Endodermal cell (in vitro differentiated cells): ENCODE data around the gene ZBTB39. TPM values are rescaled to one million over a fixed set of nuclear protein-coding genes. Genes with fewer than 3 reads are reported as not detected.

Source experiments
- DNase-seq: peaks from one replicate; pipeline ENCODE4 v3.0.0-alpha.2; 2017
- H3K27ac ChIP-seq: 2 replicates; pipeline ENCODE4 v1.5.1; 2013; ENCODE audit warnings: mild to moderate bottlenecking, low read depth, low read length, moderate library complexity
- H3K27me3 ChIP-seq: 2 replicates; pipeline ENCODE4 v1.6.1; 2013; ENCODE audit warnings: mild to moderate bottlenecking, low read length, moderate library complexity; ENCODE audit not compliant: insufficient read depth, control insufficient read depth, poor library complexity, severe bottlenecking
- H3K36me3 ChIP-seq: 2 replicates; pipeline ENCODE4 v1.7.0; 2013; ENCODE audit warnings: mild to moderate bottlenecking, low read length, moderate library complexity; ENCODE audit not compliant: control insufficient read depth, insufficient read depth
- H3K4me1 ChIP-seq: one replicate; pipeline ENCODE4 v1.7.0; 2013; ENCODE audit warnings: low read length; ENCODE audit not compliant: control insufficient read depth, insufficient read depth
- H3K4me3 ChIP-seq: 2 replicates; pipeline ENCODE4 v1.5.1; 2013; ENCODE audit warnings: mild to moderate bottlenecking, low read length, moderate library complexity
- H3K9ac ChIP-seq: 2 replicates; pipeline ENCODE4 v1.6.1; 2013; ENCODE audit warnings: mild to moderate bottlenecking, low read length, moderate library complexity; ENCODE audit not compliant: poor library complexity, severe bottlenecking; ENCODE audit errors: extremely low read depth
- H3K9me3 ChIP-seq: 2 replicates; pipeline ENCODE4 v1.6.1; 2013; ENCODE audit warnings: mild to moderate bottlenecking, low read length, moderate library complexity; ENCODE audit not compliant: control insufficient read depth
- H3K27ac Mint-ChIP-seq: 2 replicates; pipeline ENCODE4 v1.8.0; 2020; ENCODE audit warnings: mixed read lengths
- H3K27me3 Mint-ChIP-seq: 2 replicates; pipeline ENCODE4 v1.8.0; 2021; ENCODE audit warnings: mild to moderate bottlenecking, mixed read lengths; ENCODE audit not compliant: insufficient read depth
- H3K36me3 Mint-ChIP-seq: 2 replicates; pipeline ENCODE4 v1.8.0; 2020; ENCODE audit warnings: low read depth, mixed read lengths
- H3K4me1 Mint-ChIP-seq: 2 replicates; pipeline ENCODE4 v1.8.0; 2020; ENCODE audit warnings: mixed read lengths
- H3K4me3 Mint-ChIP-seq: 2 replicates; pipeline ENCODE4 v1.8.0; 2020; ENCODE audit warnings: mild to moderate bottlenecking, moderate library complexity, mixed read lengths
- H3K9me3 Mint-ChIP-seq: 2 replicates; pipeline ENCODE4 v1.8.0; 2020; ENCODE audit warnings: mild to moderate bottlenecking, mixed read lengths
- WGBS, 2 experiments: methylation state at CpG; one replicate each; pipeline versions ENCODE4 v1.1.5 to v1.1.7; 2013; ENCODE audit warnings: missing lambda C conversion rate in 2 of 2, mixed read lengths in 1 of 2; ENCODE audit not compliant: insufficient coverage in 1 of 2, insufficient read length in 1 of 2; 5-methylcytosine and 5-hydroxymethylcytosine counted together
- total RNA-seq, 2 donors: library from RNA; stranded (reverse); fragmentation: NEBNext Ultra II Directional in 1 of 2; extraction: Animal tissue kit (Norgen Biotek cat#: 25700) in 1 of 2; gene quantifications; 2 replicates in 1 of 2; 3 replicates in 1 of 2; pipeline ENCODE4 v1.2.1, GENCODE V29; 2021
- TF ChIP-seq, protein P1 (sequence below): fragments of 200-600 bp; sonication (generic); conservative IDR thresholded peaks from 2 replicates; pipeline ENCODE4 v1.5.0; 2021; ENCODE audit warnings: antibody characterized with exemption, mild to moderate bottlenecking

Gene ZBTB39
- total RNA-seq, 2 donors from 2014 or later = 22.1 to 25.7 TPM

DNA sequence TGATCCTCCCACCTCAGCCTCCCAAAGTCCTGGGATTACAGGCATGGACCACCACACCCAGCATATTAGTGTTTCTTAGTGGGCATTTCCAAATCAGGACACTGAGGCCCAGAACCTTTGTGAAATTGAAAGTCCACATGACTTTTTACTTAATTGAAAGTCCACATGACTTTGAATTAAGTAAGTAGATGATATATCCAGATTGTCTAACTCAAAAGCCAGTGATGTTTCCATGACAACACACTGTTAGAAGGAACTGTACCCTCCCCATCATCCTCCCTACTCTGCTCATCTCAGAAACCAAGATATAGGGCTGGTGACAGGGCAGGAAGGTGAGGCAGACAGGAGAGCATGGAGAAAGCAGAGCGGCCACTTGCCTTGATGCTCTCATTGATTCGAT, 36.3 kb upstream of the ZBTB39 start:
- no peak overlapping the region for H3K27ac ChIP-seq
- Mint-ChIP-seq H3K4me1 (peaks cover 5% of the 10 kb centered on the region), H3K9me3 (no peaks in the 10 kb centered on the region), H3K4me3 (no peak overlapping the region), H3K36me3 (no peaks in the 10 kb centered on the region), H3K27me3 (peaks cover 43% of the 10 kb centered on the region), H3K27ac (no peak overlapping the region)
- TF ChIP-seq, protein P1, sequence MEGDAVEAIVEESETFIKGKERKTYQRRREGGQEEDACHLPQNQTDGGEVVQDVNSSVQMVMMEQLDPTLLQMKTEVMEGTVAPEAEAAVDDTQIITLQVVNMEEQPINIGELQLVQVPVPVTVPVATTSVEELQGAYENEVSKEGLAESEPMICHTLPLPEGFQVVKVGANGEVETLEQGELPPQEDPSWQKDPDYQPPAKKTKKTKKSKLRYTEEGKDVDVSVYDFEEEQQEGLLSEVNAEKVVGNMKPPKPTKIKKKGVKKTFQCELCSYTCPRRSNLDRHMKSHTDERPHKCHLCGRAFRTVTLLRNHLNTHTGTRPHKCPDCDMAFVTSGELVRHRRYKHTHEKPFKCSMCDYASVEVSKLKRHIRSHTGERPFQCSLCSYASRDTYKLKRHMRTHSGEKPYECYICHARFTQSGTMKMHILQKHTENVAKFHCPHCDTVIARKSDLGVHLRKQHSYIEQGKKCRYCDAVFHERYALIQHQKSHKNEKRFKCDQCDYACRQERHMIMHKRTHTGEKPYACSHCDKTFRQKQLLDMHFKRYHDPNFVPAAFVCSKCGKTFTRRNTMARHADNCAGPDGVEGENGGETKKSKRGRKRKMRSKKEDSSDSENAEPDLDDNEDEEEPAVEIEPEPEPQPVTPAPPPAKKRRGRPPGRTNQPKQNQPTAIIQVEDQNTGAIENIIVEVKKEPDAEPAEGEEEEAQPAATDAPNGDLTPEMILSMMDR = no peak
- H3K9me3 ChIP-seq = no peaks in the 10 kb centered on the region
- H3K27me3 ChIP-seq = peaks cover 43% of the 10 kb centered on the region
- DNase-seq = no peak
- no peaks in the 10 kb centered on the region for H3K4me1 ChIP-seq
- no peak overlapping the region for H3K9ac ChIP-seq
- no peaks in the 10 kb centered on the region for H3K36me3 ChIP-seq
- H3K4me3 ChIP-seq = no peak overlapping the region
- 93 to 95% methylated on average over 2 of the region's 2 CpGs for WGBS, 2 experiments

DNA sequence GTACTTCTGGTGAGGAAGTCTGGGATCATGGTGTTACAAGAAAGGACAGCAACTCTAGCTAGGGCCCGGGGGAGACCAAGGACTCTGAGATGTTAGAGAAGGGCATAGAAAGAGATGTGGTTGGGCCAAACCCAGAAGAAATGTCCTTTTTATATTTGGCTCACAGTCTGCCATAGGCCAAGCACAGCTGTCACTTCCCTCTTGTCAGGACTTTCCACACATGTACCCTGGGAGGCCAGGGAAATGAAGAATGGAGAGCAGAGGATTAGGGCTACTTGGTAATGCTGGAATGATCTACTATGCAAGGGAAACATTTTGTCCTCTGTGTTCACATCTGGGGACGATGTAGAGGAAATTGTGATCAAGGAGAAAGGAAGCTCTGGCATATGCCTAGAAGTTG, 34.4 kb upstream of the ZBTB39 start:
- H3K4me3 Mint-ChIP-seq = no peak overlapping the region
- DNase-seq = peak; percentile 53
- no peaks in the 10 kb centered on the region for H3K36me3 ChIP-seq
- H3K9me3 Mint-ChIP-seq = no peaks in the 10 kb centered on the region
- H3K9me3 ChIP-seq = no peaks in the 10 kb centered on the region
- no peak overlapping the region for H3K27ac Mint-ChIP-seq
- peaks cover 5% of the 10 kb centered on the region for H3K4me1 Mint-ChIP-seq
- H3K4me1 ChIP-seq = no peaks in the 10 kb centered on the region
- H3K27me3 ChIP-seq = peaks cover 24% of the 10 kb centered on the region
- no peak overlapping the region for H3K27ac ChIP-seq
- H3K4me3 ChIP-seq = no peak overlapping the region
- 77 to 81% methylated on average over 2 of the region's 2 CpGs for WGBS, 2 experiments
- H3K27me3 Mint-ChIP-seq = peaks cover 23% of the 10 kb centered on the region
- TF ChIP-seq, protein P1 = no peak
- no peaks in the 10 kb centered on the region for H3K36me3 Mint-ChIP-seq
- no peak overlapping the region for H3K9ac ChIP-seq

DNA sequence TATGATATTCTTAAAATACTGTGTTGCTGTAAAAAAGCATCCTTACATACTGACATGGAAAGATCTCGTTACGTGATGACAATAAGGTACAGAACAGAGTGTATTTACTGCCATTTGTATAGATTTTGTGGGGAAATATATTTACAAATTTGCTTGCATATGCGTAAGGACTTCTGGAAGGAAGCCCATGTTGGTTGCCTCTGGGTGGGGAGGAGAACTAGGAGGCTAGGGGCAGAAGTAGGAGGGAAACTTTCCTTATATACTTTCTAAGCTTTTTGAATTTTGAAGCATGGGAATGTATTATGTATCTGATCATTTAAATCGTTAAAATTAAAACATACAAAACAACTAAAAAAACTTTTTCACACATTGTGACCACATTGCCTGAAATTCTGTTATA, 33.9 kb upstream of the ZBTB39 start:
- DNase-seq = no peak
- H3K4me3 ChIP-seq = no peak overlapping the region
- H3K27me3 ChIP-seq = peaks cover 18% of the 10 kb centered on the region
- 91 to 100% methylated on average over 2 to 3 of the region's 4 CpGs for WGBS, 2 experiments
- H3K9me3 ChIP-seq = no peaks in the 10 kb centered on the region
- Mint-ChIP-seq H3K36me3 (no peaks in the 10 kb centered on the region), H3K9me3 (no peaks in the 10 kb centered on the region), H3K27ac (no peak overlapping the region), H3K4me3 (no peak overlapping the region), H3K27me3 (peaks cover 19% of the 10 kb centered on the region), H3K4me1 (peaks cover 5% of the 10 kb centered on the region)
- no peaks in the 10 kb centered on the region for H3K36me3 ChIP-seq
- no peak overlapping the region for H3K9ac ChIP-seq
- H3K27ac ChIP-seq = no peak overlapping the region
- no peaks in the 10 kb centered on the region for H3K4me1 ChIP-seq
- TF ChIP-seq, protein P1 = no peak
